AG08396 (cell line): ENCODE measurements around the gene ABHD10.
A peak's percentile ranks its signal among the peaks of the same experiment; 100 is the strongest.

Experiments
- DNase-seq: peaks from one replicate; pipeline ENCODE4 v3.0.0; 2012; ENCODE audit warnings: low spot score, mixed read lengths

ABHD10 gene

GRCh38 chr3:111978583-111979433 is at the start of gene ABHD10:
ABHD10 (plus strand) TSS chr3:111979026; CDS start chr3:111979062, 36 bp downstream.
- DNase-seq = peak; percentile 95

DNA sequence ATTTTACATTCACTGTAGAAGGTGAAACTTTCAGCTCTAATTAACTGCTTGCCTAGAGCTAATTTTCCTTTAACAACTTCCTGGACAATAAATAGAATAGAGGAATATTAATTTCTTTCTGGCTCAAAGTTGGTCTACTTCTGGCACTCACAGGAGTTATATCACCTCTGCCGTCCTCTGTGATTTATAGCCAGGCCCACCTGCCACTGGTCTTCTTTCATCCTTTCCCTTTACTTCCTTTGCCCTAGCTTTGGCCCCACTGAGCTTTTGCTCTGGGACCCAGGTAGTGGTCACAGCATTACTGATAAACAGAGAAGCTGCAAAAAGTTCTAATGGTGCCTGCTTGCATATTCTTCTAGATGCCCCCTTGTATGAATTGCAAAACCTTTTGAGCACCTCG is 49.3 kb upstream of the ABHD10 start:
- no peak for DNase-seq

DNA sequence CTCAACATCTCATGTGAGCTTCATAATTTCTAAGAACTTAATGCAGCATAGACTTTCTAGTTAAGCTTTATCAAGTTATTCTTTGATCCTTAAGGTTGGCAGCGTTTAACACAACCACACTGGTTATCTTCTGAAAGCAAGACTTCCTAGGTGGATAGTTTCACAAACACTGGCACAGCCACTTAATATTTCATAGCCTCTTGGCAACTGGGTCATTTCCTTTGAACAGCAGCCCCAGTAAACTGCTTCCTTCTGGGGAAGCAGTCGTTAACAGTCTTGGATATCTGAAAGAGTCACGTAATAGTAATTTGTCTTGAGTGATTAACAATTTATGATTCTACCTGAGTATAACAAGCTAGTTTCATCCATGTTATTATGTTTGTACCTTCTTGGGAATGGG is 45.9 kb upstream of the ABHD10 start:
- DNase-seq = no peak

- DNase-seq = peak; percentile 48
These were observed 42.5 kb upstream of the ABHD10 start for GRCh38 chr3:111936191-111936841.

DNA sequence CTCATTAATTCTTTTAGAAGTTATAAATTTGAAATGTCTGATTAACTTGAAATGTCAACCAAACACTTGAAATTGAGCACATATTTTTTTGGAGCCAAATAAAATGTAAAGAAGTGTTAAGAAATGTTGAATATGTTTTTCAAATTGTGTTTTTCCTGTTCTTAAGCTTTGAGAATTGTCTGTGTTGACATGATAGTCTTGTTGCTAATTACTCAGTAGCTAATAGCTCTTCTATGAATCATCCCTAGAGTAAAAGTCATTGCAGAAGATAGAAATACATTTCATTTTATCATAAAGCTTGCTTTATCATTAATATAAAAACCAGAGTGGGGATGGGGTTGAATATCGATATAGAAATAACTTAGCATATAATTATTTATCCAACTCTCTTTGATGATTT is 41.9 kb upstream of the ABHD10 start:
- DNase-seq = no peak

DNA sequence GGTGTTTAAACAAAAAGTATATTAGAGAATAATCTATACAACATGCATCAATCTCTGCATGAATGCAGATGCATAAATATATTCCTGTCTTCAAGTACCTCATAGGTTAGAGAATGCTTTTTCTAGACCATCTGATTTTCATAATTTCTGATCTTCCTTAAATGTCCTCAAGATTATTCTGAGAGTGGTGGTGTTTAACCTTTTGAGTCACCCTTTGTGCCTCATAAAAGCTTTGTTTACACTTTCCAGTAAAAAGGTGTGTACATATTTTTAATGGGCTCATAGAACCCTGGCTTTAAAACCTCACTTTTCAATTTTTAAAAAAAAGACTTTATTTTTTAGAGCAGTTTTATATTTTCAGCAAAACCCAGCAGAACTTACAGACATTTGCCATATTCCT is 41.0 kb upstream of the ABHD10 start:
- DNase-seq = no peak

GRCh38 chr3:111939873-111940272 is 39.0 kb upstream of the ABHD10 start:
- DNase-seq = no peak

GRCh38 chr3:111943533-111943932 is 35.3 kb upstream of the ABHD10 start:
- no peak for DNase-seq

DNA sequence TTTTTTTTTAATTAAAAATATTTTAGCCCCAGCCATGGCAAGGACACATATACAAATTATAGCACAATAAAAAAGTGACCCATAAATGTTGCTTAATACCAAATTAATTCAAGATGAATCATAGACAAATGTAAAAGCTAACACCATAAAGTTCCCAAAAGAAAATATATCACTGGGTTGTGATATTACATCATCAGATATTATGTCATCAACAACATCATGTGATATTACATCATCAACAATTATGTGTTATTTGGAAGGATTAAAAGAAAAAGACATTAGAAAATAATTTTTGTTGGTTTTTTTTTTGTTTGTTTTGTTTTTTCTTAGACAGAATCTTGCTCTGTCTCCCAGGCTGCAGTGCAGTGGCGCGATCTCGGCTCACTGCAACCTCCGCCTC is 34.5 kb upstream of the ABHD10 start:
- no peak for DNase-seq

- DNase-seq = peak; percentile 16
These were observed 31.6 kb upstream of the ABHD10 start for GRCh38 chr3:111947231-111947630.

- no peak for DNase-seq
These were observed 30.0 kb upstream of the ABHD10 start for GRCh38 chr3:111948786-111949185.

DNA sequence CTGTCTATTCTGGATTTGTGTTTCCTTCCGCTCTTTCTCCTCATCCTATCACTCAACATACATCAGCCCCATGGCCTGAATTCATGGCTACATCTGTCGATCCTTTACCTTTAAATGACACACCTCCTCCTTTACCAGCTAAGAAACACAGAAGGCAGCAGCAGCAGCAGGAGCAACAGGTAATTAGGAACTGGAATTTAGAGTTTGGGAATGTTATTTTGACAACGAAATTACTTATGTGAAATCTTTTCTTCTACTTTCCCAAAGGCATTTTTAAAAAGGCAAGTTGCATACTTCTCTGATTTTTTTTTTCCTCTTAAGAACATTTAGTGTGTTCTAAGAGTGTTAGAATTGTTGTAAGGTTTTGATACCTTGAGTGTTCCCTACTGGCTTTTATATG is 29.1 kb upstream of the ABHD10 start:
- no peak for DNase-seq

- no peak for DNase-seq
These were observed 27.8 kb upstream of the ABHD10 start for GRCh38 chr3:111951032-111951431.

GRCh38 chr3:111952086-111952485 is 26.7 kb upstream of the ABHD10 start:
- DNase-seq = no peak

DNA sequence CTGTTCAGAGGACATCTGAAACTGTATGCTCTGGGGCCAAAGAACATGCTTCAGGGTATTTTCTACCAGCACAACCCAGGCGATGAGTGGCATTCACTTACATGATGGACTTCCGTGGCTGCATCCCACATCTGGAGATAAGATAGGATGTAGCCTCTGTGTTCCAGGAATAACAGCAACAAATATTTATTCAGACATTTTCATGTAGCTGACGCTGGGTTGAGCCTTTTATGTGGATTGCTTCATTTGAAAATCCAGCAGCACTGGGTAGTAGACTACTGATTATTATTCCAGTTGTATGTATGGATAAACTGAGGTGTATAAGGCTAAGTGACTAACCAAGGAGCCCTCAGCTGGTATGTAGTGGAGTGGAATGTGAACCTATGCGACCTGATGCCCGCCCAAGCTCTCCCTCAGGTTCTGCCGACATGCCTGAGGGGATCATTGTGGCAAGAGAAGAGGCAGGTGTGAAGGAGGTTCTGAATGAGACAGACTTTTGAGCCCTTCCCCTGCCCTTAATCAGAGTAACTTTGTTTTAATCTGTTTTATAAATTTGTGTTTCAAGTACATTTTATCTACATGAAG is 25.9 kb upstream of the ABHD10 start:
- no peak for DNase-seq

DNA sequence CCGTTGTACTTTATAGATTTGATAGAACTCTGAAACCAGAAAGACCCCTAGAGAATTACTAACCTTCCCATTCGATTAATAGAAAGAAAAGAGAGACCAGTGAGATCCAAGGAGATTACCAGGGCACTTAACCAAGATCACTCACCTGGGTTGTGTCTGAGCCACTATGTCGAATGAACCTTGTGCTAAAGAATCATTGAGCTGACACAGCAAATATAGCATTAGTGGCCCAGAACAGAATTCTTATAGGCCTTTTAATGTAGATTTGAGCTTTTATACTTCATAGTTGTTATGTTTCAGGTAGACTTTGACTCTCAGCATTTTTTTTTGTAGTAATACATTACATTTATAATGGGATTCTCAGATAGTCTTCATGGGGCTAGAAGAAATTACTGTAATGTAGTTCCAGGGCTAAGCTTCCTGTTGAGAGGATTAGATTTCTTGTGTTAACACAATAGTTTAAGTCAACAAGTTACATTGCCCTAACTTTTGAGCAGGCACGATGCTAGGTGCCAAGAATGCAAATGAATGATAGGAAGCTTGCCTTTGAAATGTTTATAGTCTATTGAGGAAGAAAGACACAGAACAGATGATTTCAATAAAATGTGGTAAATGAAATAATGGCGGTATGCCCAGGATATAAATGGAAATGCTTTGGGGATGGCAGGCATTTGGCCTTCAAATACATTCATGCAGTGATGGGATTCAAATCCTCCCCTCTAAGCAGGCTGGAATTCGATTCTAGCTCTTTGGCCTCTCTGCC is 24.4 kb upstream of the ABHD10 start:
- DNase-seq = no peak

- DNase-seq = no peak
These were observed 22.9 kb upstream of the ABHD10 start for GRCh38 chr3:111955876-111956275.

DNA sequence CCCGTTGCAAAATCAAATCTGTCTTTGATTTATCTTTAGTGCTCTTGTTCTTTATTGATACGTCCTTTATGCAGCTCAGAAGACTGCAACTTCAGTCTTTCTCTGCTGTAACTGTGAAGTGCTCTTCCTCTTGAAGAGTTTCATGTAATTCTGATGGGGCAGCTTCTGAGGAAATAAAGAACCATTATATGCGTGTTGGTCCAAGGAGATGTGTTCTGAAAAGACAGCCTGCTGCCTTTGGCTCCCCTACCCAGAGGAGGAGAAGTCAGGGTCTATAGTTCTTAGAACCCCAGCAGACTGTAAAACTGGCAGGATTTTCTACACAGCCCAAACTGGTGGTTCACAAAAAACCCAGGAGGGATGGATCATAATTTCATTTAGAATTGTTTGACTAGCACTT is 22.4 kb upstream of the ABHD10 start:
- no peak for DNase-seq

DNA sequence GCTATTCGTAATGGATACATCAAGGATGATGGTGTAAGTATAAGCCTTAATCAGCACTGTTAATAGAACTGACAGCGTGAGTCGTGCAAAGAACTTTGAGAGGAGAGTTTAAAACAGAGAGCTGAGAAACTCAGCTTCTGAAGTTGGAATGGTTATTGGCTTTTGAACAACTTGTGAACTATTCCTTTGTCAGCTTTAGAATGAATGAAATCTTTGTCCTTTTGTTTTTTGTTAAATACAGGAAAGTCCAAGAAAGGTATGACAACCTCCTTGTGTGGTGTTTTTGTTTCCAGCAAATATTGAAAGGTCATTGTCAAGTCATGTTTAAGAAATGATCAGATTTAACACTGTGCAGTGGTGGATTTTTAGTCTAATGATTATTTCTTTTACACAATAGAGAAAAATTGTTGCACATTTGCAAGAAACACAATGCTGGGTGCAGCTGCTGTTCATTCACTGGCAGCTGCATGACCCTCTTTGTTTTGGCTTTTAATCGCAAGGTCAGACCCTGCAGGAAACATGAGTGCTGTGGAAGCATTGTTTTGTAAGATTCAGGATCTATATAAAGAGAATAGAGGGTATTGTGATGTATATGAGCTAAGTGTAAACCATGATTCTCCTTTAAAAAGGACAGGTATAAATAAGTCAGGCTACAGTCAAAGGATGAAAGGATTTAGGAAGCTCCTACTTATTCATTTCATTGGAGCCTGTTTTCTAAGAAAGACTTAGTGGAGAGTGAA is 21.7 kb upstream of the ABHD10 start:
- no peak for DNase-seq

DNA sequence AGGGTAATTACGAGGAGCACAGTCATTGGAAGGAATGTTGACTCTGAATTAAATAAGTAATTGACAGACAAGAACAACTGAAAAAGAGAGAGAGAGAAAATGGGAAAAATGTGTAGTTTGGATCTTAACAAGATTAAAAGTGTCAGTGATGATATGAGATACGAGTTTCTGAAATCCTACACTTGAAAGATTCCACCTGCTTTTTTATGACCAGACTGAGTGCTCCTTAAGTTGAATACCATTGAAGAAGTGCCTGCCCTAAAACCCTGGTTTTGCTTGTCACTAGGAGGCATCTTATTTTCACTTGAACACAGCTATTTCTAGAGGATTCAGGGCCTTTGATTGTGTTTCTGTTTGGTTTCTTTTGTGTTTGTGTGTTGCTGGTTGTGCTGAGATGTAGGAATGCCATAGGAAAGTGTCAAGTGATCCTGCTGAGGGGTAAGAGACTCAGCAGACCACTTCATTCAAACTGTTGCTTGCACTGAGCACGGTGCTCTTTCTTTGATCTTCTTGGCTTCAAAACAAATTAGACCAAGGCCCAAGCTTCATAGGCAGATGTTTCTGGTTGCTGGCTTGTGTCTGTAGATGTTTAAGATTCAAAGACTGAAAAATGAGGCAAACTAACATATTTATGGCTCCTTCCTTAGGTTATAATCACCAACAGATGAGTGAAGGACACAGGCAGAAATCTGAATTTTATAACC is 17.2 kb upstream of the ABHD10 start:
- no peak for DNase-seq

- DNase-seq = peak; percentile 25
These were observed 15.4 kb upstream of the ABHD10 start for GRCh38 chr3:111963424-111963823.
